ENCODE measurements around the gene SYT8. TPM values are rescaled to one million over a fixed set of nuclear protein-coding genes. Genes with fewer than 3 reads are reported as not detected.

The SYT8 gene
- total and polyA plus RNA-seq, 5 donors from 2014 or later = not detected

DNA sequence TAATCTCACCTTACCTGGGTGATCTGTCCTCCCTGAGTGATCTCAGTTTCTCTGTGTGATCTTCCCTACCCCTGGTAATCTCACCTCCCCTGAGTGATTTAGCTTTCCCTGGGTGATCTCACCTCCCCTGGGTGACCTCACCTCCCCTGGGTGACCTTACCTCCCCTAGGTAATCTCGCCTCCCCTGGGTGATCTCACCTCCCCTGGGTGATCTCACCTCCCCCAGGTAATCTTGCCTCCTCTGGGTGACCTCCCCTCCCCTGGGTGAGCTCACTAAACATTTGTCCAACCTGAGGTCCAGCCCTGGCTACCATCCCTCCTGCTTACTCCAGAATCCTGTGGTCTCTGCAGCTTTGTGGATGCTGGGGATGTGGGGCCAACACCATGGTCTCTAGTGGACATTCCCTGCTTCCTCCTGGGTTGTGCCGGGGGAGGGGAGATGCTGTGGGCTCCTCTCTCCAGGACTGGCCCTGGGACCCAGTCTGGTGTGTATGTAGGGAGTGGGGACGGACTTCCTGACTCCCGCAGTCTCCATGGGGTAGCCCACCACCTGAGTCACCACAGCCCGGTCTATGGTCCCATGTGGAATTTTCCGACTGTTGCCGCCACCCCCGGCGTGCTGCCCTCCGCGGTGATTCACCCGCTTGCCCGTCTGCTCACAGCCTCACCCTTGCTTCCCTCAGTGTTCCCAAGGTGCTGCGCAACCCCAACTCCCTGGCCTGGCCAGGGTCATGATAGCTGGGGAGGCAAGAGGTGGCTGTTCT is 28.0 kb downstream of the SYT8 start:
- Histone ChIP-seq H3K9me3 (ENCODE audit: control insufficient read depth in 2 of 2, low read length in 2 of 2) (no peaks in the 10 kb centered on the region), H3K27ac (ENCODE audit: insufficient read depth, low read length, poor library complexity, severe bottlenecking) (peak overlapping the region; percentile 29), H3K4me1 (ENCODE audit: control insufficient read depth, insufficient read depth, low read length, poor library complexity, severe bottlenecking) (peaks cover 84% of the 10 kb centered on the region), H3K27me3 (ENCODE audit: control insufficient read depth, insufficient read depth, low read length) (no peaks in the 10 kb centered on the region), H3K4me3 (ENCODE audit: low read depth, low read length) (no peak overlapping the region), H3K36me3 (ENCODE audit: control insufficient read depth, insufficient read depth, low read length) (peaks cover 17% of the 10 kb centered on the region)
- Mint-ChIP-seq H3K27me3 (no peaks in the 10 kb centered on the region), H3K4me3 (peak overlapping the region in 3 of 4 donors; percentile 15 to 57 (median 29)), H3K9me3 (peaks cover 0 to 1% (median 0%) of the 10 kb centered on the region in 7 donors), H3K27ac (no peak overlapping the region), H3K4me1 (peaks cover 0 to 44% (median 16%) of the 10 kb centered on the region in 4 donors), H3K36me3 (peaks cover 4% of the 10 kb centered on the region)
- ATAC-seq (ENCODE audit: low read depth in 2 of 2) (no peak), DNase-seq (no peak)

DNA sequence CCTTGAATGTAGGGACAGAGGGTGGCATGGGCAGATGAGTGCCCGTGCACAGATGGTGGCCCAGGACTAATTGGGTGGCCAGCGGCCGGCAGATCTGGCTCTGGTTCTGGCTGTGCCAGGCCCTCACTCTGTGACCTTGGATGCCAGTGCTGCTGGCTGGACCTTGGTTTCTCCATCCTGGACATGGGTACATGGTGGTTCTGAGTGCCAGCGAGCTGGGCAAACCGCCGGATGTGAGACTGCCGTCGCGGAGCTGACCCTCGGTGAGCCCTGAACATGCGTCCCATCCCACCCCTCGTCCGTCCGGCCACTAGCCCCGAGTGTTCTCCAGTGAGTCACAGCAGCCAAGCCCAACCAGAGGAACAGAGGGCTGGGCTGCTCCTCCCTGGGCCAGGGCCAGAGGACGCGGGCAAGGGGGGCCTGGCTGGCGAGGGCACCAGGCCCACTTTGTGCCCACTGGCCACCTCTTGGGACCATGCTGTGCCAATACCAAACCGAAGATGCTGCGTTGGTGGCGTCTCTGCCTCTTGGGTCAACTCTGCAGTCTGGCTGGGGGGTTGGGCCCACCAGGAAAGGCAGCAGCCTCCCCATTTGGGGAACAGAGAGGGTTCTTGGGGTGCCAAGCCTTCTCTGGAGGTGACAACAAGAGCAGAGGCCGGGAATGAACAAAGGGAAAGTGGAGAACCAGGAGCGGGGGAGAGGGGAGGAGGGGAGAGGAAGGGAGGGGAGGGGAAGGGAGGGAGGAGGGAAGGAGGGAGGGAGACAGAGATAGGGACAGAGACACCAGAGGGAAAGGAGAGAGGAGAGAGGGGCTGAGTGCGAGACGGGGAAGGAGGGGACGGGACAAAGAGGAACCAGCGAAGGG is 28.8 kb downstream of the SYT8 start:
- H3K4me1 Mint-ChIP-seq = peaks cover 0 to 43% (median 13%) of the 10 kb centered on the region in 4 donors
- no peaks in the 10 kb centered on the region for H3K9me3 ChIP-seq (ENCODE audit: control insufficient read depth in 2 of 2, low read length in 2 of 2)
- no peaks in the 10 kb centered on the region for H3K27me3 ChIP-seq (ENCODE audit: control insufficient read depth, insufficient read depth, low read length)
- H3K27me3 Mint-ChIP-seq = no peaks in the 10 kb centered on the region
- peaks cover 17% of the 10 kb centered on the region for H3K36me3 ChIP-seq (ENCODE audit: control insufficient read depth, insufficient read depth, low read length)
- ATAC-seq (ENCODE audit: low read depth in 2 of 2) = no peak
- peaks cover 0 to 1% (median 0%) of the 10 kb centered on the region in 7 donors for H3K9me3 Mint-ChIP-seq
- H3K4me3 Mint-ChIP-seq = peak overlapping the region in 1 of 4 donors; percentile 57
- H3K36me3 Mint-ChIP-seq = peaks cover 4% of the 10 kb centered on the region
- no peak for DNase-seq
- peak overlapping the region in 1 of 3 donors; percentile 51 for H3K27ac Mint-ChIP-seq
- H3K27ac ChIP-seq (ENCODE audit: insufficient read depth, low read length, poor library complexity, severe bottlenecking) = peak overlapping the region; percentile 41
- H3K4me1 ChIP-seq (ENCODE audit: control insufficient read depth, insufficient read depth, low read length, poor library complexity, severe bottlenecking) = peaks cover 84% of the 10 kb centered on the region
- no peak overlapping the region for H3K4me3 ChIP-seq (ENCODE audit: low read depth, low read length)

DNA sequence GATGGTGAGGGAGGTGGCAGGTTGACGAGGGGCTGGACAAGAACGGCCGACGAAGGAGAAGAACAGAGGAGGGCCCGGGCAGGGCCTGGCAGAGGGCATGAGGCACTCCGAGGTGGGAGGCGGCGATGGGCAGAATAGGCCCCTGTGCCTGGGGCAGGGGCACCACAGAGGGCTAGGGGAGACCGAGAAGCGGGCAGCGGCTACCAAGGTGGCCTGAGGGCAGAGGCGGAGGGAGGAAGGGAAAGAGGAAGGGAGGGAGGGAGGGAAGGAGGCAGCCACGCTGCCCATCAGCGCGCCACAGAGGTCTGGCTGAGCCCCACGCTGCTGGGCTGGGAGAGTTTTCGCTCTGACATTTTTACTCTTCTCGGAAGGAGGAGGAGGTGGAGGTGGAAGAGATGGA is 29.4 kb downstream of the SYT8 start:
- H3K27ac Mint-ChIP-seq = peak overlapping the region in 1 of 3 donors; percentile 51

DNA sequence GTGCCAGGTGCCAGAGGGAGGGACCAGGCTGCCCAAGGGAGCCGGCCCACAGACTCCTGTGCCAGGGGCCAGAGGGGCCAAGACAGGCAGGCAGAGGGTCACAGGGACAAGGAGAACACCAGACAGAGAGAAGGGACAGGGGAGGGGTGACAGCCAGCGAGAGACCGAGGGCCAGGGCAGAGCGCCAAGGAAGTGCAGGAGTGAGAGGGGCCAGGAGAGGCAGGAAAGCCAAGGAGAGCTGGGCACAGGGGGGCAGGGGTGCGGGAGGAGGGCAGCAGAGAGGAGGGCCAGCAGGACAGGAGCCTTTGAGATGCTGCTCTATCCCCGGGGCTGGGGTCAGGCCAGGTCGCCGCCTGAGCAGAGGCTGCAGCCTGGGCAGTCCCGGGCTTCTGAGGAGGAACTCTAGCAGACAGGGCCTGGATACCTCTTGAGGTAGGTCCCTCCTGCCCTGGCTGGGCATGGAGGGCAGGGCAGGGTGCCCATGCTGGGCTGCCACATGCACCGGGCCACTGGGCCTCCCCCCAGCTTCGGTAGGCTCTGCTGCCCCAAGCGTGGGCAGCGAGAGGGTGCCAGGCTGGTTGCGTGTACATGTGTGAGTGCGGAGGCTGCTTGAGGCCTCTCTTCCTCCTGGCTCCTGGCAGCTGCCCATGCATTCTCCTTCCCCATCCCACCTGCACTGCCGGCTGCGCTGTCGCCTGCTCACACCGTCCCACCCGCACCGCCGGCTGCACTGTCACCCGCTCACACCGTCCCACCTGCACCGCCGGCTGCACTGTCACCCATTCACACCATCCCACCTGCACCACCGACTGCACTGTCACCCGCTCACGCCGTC is 30.3 kb downstream of the SYT8 start:
- H3K27ac ChIP-seq (ENCODE audit: insufficient read depth, low read length, poor library complexity, severe bottlenecking) = no peak overlapping the region
- H3K27me3 Mint-ChIP-seq = no peaks in the 10 kb centered on the region
- no peak overlapping the region for H3K4me3 Mint-ChIP-seq
- peaks cover 85% of the 10 kb centered on the region for H3K4me1 ChIP-seq (ENCODE audit: control insufficient read depth, insufficient read depth, low read length, poor library complexity, severe bottlenecking)
- peaks cover 4% of the 10 kb centered on the region for H3K36me3 Mint-ChIP-seq
- H3K4me1 Mint-ChIP-seq = peaks cover 0 to 54% (median 13%) of the 10 kb centered on the region in 4 donors
- H3K36me3 ChIP-seq (ENCODE audit: control insufficient read depth, insufficient read depth, low read length) = peaks cover 17% of the 10 kb centered on the region
- no peak for DNase-seq
- H3K9me3 ChIP-seq (ENCODE audit: control insufficient read depth in 2 of 2, low read length in 2 of 2) = no peaks in the 10 kb centered on the region
- no peak overlapping the region for H3K4me3 ChIP-seq (ENCODE audit: low read depth, low read length)
- peak in 1 of 2 donors; percentile 4 for ATAC-seq (ENCODE audit: low read depth in 2 of 2)
- peak overlapping the region in 2 of 3 donors; percentile 83 to 86 for H3K27ac Mint-ChIP-seq
- H3K27me3 ChIP-seq (ENCODE audit: control insufficient read depth, insufficient read depth, low read length) = no peaks in the 10 kb centered on the region
- H3K9me3 Mint-ChIP-seq = peaks cover 0 to 1% (median 0%) of the 10 kb centered on the region in 7 donors

More for the DNA sequence above, 29.4 kb downstream of the SYT8 start:
- H3K4me1 Mint-ChIP-seq = peaks cover 0 to 46% (median 12%) of the 10 kb centered on the region in 4 donors
- peaks cover 4% of the 10 kb centered on the region for H3K36me3 Mint-ChIP-seq
- Histone ChIP-seq H3K4me1 (ENCODE audit: control insufficient read depth, insufficient read depth, low read length, poor library complexity, severe bottlenecking) (peaks cover 84% of the 10 kb centered on the region), H3K27ac (ENCODE audit: insufficient read depth, low read length, poor library complexity, severe bottlenecking) (no peak overlapping the region), H3K27me3 (ENCODE audit: control insufficient read depth, insufficient read depth, low read length) (no peaks in the 10 kb centered on the region), H3K36me3 (ENCODE audit: control insufficient read depth, insufficient read depth, low read length) (peaks cover 17% of the 10 kb centered on the region), H3K4me3 (ENCODE audit: low read depth, low read length) (no peak overlapping the region), H3K9me3 (ENCODE audit: control insufficient read depth in 2 of 2, low read length in 2 of 2) (no peaks in the 10 kb centered on the region)
- H3K27me3 Mint-ChIP-seq = no peaks in the 10 kb centered on the region
- DNase-seq = no peak
- peaks cover 0 to 1% (median 0%) of the 10 kb centered on the region in 7 donors for H3K9me3 Mint-ChIP-seq
- peak overlapping the region in 2 of 4 donors; percentile 35 to 54 for H3K4me3 Mint-ChIP-seq
- ATAC-seq (ENCODE audit: low read depth in 2 of 2) = no peak

DNA sequence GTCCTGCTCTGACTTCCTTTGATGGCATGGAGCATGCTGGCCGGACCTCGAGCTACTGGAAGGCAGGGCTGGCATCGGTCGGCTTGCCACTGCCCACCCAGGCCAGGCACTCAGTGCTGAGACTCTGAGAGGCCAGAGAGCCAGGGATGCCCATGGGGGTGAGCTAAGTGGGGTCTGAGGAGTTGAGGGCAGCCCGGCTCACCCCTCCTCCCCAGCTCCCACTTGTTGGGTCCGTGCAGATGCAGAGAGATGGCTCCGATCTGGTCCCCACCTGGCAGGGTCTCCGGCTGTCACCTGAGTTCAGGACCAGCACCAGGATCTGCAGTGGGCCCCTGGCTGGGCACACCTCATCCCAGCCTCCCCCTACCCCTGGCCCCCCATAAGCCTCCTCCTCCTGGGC is 31.4 kb downstream of the SYT8 start:
- peaks cover 17% of the 10 kb centered on the region for H3K36me3 ChIP-seq (ENCODE audit: control insufficient read depth, insufficient read depth, low read length)
- peaks cover 4% of the 10 kb centered on the region for H3K36me3 Mint-ChIP-seq
- ATAC-seq (ENCODE audit: low read depth in 2 of 2) (no peak), DNase-seq (no peak)
- peaks cover 91% of the 10 kb centered on the region for H3K4me1 ChIP-seq (ENCODE audit: control insufficient read depth, insufficient read depth, low read length, poor library complexity, severe bottlenecking)
- no peak overlapping the region for H3K4me3 Mint-ChIP-seq
- H3K27me3 Mint-ChIP-seq = no peaks in the 10 kb centered on the region
- H3K27ac Mint-ChIP-seq = peak overlapping the region in 2 of 3 donors; percentile 62 to 69
- H3K4me3 ChIP-seq (ENCODE audit: low read depth, low read length) = no peak overlapping the region
- H3K27ac ChIP-seq (ENCODE audit: insufficient read depth, low read length, poor library complexity, severe bottlenecking) = peak overlapping the region; percentile 23
- H3K9me3 ChIP-seq (ENCODE audit: control insufficient read depth in 2 of 2, low read length in 2 of 2) = no peaks in the 10 kb centered on the region
- peaks cover 0 to 1% (median 0%) of the 10 kb centered on the region in 7 donors for H3K9me3 Mint-ChIP-seq
- peaks cover 0 to 66% (median 19%) of the 10 kb centered on the region in 4 donors for H3K4me1 Mint-ChIP-seq
- H3K27me3 ChIP-seq (ENCODE audit: control insufficient read depth, insufficient read depth, low read length) = no peaks in the 10 kb centered on the region

DNA sequence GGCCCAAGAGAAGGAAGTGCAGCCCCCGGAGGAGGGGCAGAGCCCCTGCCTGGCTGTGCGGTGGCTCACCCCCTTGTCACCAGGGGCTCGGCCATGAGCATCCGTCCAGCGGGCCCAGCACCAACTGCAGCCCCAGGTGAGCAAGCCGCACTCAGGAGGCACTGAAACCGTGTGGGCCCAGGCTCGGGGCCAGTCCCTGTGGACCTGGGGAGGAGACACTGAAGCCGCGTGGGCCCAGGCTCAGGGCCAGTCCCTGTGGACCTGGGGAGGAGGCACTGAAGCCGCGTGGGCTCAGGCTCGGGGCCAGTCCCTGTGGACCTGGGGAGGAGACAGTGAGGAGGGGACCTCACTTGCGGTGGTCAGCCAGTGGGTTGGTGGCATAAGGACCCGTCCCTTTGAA is 32.0 kb downstream of the SYT8 start:
- Mint-ChIP-seq H3K27ac (peak overlapping the region in 1 of 3 donors; percentile 43), H3K36me3 (peaks cover 4% of the 10 kb centered on the region), H3K4me1 (peaks cover 0 to 71% (median 20%) of the 10 kb centered on the region in 4 donors), H3K9me3 (peaks cover 0 to 1% (median 0%) of the 10 kb centered on the region in 7 donors), H3K27me3 (no peaks in the 10 kb centered on the region), H3K4me3 (no peak overlapping the region)
- Histone ChIP-seq H3K4me3 (ENCODE audit: low read depth, low read length) (no peak overlapping the region), H3K4me1 (ENCODE audit: control insufficient read depth, insufficient read depth, low read length, poor library complexity, severe bottlenecking) (peaks cover 96% of the 10 kb centered on the region), H3K27me3 (ENCODE audit: control insufficient read depth, insufficient read depth, low read length) (no peaks in the 10 kb centered on the region), H3K27ac (ENCODE audit: insufficient read depth, low read length, poor library complexity, severe bottlenecking) (no peak overlapping the region), H3K9me3 (ENCODE audit: control insufficient read depth in 2 of 2, low read length in 2 of 2) (no peaks in the 10 kb centered on the region), H3K36me3 (ENCODE audit: control insufficient read depth, insufficient read depth, low read length) (peaks cover 17% of the 10 kb centered on the region)
- ATAC-seq (ENCODE audit: low read depth in 2 of 2) = no peak
- DNase-seq = no peak

DNA sequence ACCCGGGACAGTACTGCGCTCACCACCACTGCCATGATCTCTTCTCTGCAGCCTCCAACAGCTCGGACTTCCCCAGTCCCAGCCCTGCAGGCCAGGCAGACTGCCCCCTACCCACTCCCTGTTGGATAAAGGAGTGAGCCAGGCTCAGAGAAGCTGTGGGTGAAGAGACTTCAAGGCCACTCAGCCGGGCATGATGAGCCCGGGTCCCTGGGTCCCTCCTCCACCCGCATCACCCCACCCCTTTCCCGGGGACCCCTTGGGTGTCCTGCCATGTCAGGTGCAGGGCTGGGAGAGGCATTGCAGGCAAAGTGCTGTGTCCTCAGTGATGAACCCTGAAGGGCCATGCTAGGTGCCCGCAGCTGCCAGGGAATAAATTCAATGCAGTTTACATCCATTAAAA is 32.6 kb downstream of the SYT8 start:
- no peak for ATAC-seq (ENCODE audit: low read depth in 2 of 2)
- H3K4me3 ChIP-seq (ENCODE audit: low read depth, low read length) = no peak overlapping the region
- no peaks in the 10 kb centered on the region for H3K9me3 ChIP-seq (ENCODE audit: control insufficient read depth in 2 of 2, low read length in 2 of 2)
- H3K27ac ChIP-seq (ENCODE audit: insufficient read depth, low read length, poor library complexity, severe bottlenecking) = no peak overlapping the region
- Mint-ChIP-seq H3K4me3 (no peak overlapping the region), H3K27ac (peak overlapping the region in 1 of 3 donors; percentile 43), H3K27me3 (no peaks in the 10 kb centered on the region), H3K36me3 (peaks cover 4% of the 10 kb centered on the region), H3K4me1 (peaks cover 0 to 77% (median 20%) of the 10 kb centered on the region in 4 donors), H3K9me3 (peaks cover 0 to 1% (median 0%) of the 10 kb centered on the region in 7 donors)
- peaks cover 97% of the 10 kb centered on the region for H3K4me1 ChIP-seq (ENCODE audit: control insufficient read depth, insufficient read depth, low read length, poor library complexity, severe bottlenecking)
- no peak for DNase-seq
- peaks cover 17% of the 10 kb centered on the region for H3K36me3 ChIP-seq (ENCODE audit: control insufficient read depth, insufficient read depth, low read length)
- no peaks in the 10 kb centered on the region for H3K27me3 ChIP-seq (ENCODE audit: control insufficient read depth, insufficient read depth, low read length)
